ENCODE results near the gene CEBPZ. TPM values are rescaled to one million over a fixed set of nuclear protein-coding genes. Genes with fewer than 3 reads are reported as not detected.

The CEBPZ gene, protein sequence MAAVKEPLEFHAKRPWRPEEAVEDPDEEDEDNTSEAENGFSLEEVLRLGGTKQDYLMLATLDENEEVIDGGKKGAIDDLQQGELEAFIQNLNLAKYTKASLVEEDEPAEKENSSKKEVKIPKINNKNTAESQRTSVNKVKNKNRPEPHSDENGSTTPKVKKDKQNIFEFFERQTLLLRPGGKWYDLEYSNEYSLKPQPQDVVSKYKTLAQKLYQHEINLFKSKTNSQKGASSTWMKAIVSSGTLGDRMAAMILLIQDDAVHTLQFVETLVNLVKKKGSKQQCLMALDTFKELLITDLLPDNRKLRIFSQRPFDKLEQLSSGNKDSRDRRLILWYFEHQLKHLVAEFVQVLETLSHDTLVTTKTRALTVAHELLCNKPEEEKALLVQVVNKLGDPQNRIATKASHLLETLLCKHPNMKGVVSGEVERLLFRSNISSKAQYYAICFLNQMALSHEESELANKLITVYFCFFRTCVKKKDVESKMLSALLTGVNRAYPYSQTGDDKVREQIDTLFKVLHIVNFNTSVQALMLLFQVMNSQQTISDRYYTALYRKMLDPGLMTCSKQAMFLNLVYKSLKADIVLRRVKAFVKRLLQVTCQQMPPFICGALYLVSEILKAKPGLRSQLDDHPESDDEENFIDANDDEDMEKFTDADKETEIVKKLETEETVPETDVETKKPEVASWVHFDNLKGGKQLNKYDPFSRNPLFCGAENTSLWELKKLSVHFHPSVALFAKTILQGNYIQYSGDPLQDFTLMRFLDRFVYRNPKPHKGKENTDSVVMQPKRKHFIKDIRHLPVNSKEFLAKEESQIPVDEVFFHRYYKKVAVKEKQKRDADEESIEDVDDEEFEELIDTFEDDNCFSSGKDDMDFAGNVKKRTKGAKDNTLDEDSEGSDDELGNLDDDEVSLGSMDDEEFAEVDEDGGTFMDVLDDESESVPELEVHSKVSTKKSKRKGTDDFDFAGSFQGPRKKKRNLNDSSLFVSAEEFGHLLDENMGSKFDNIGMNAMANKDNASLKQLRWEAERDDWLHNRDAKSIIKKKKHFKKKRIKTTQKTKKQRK
- 25.1 and 31.8 TPM in 2 replicates for total RNA-seq

GRCh38 chr2:37231241-37232130, at the start of gene CEBPZ, which contains the start of gene NDUFAF7:
CEBPZ (minus strand) TSS chr2:37231596; CDS start chr2:37231567, 29 bp downstream.
NDUFAF7 (plus strand) TSS chr2:37231658; CDS start chr2:37231706, 48 bp downstream.

DNA sequence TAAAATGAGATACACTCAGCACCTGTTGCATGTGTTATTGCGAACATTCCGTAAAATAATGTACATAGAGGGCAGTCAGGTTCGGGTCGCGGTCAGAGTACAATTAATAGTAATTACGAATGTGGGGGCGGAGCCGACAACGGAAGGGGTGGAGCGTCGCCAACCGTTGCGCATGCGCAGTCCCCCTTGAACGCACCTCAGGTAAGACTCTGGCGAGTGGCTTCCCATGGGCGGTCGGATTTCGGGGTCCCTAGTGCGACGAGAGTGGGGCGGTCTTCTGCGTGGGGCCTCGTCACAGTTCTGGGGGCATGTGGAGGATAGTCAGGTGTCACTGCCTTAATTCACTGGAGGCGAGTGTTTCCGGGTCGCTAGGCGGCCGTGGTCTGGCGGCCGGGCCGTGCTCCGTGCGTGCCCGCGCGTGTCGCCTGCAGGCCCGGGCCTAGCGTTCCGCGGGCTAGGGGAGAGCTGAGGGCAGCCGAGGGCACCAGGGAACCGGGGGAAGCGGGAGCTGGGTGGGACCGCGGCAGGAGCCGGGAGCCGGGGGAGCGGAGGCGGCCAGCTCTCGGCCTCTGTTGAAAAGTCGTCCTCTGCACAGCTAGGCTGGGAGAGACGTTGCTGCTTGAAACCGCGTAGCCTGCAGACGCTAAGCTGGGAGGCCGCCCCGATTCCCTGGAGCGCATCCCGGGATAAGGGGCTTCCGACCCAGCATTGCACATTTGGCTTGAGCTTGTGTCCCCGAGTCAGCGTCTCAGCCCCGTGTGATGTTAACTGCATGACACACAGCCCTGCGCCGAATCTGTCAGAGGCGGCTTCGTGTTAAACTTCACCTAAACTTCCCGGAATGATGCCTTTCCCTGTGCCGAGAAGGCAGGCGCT, 34.8 kb downstream of the CEBPZ start, which contains the start of gene CEBPZOS:
CEBPZOS (plus strand) TSS at position 177 of the 876 bp plus-strand sequence. CDS start 3,209 bp downstream, outside the sequence.

DNA sequence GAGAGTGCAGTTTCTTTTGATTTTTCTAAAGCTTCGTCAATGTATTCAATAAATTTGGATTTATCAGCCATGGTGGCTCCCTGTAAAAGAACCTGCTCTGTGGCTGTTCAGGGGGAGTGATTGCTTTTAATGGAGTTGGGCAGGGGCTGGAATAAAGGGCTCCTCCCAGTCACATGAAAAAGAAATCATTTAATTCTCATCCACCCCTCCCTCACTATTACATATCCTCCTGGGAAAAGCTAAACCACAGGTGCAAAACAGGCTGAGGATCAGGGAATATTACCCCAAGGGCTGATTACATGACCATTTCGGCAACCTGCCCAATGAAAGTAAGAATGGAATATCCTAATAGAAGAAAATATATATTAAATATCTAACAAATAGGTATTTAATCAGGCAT, 42.8 kb downstream of the CEBPZ start, which contains the start of gene SULT6B1:
SULT6B1 (minus strand) TSS at position 101 of the 400 bp plus-strand sequence; CDS start at position 71, 30 bp downstream.

DNA sequence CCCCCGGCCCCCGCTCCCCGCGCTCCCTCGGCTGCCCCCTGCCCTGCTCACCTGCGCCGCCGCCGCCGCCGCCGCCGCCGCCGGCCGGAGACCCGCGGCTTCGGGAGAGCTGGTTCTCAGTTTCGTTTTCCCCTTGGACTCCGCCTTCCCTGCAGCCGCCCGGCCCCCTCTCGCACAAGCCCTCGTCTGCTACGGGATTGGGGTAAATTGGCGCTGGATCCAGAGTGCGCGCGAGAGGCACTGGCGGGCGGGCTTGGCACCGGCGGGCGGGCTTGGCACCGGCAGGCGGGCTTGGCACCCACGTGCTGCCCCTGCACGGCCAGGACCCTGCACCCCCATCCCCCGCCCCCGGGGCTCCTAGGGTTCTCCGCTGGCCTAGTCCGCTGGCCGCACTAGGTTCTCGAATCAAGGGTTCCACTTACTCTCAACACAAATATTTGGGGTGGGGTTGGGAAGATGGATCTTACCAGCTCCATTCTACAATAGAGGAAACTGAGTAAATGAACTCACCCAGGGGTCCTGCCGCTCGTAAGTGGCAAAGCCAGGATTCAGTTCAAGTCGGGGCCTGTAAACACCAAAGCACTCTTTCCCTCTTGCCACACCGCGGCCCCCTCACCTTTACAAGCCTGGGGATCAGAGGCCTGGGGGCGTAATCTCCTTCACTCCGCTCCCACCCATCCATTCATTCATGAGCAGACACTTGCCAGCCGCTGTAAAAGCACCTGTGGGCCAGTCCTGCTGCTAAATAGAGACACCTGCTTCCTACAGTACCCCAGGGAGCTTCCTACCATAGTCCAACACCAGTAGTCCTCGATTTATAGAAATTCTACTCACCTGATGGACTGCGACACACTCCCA, 74.3 kb downstream of the CEBPZ start, which contains the start of gene EIF2AK2:
EIF2AK2 (minus strand) TSS at position 124 of the 858 bp plus-strand sequence. CDS start 9,174 bp downstream, outside the sequence.

Other genes with a start within 250 kb of the CEBPZ start
- 24.2 and 28.6 TPM in 2 replicates for gene HEATR5B, start 147.2 kb downstream of the CEBPZ start, total RNA-seq
- gene GPATCH11, start 147.1 kb downstream of the CEBPZ start, total RNA-seq, result 4.2 and 4.5 TPM in 2 replicates
- gene EIF2AK2, start 74.6 kb downstream of the CEBPZ start, total RNA-seq, result 51.2 and 54.7 TPM in 2 replicates
- not detected in 2 replicates for gene SULT6B1, start 42.9 kb downstream of the CEBPZ start, total RNA-seq
- 14.0 and 15.7 TPM in 2 replicates for gene CEBPZOS, start 35.1 kb downstream of the CEBPZ start, total RNA-seq
- 10.0 and 13.8 TPM in 2 replicates for gene NDUFAF7, start 62 bp upstream of the CEBPZ start, total RNA-seq
- 68.7 and 70.1 TPM in 2 replicates for gene PRKD3, start 93.2 kb upstream of the CEBPZ start, total RNA-seq
- 16.4 and 16.6 TPM in 2 replicates for gene QPCT, start 113.0 kb upstream of the CEBPZ start, total RNA-seq

Measured in hair follicle dermal papilla cell (primary cell).